Prostate gland (tissue), 2 donors: ENCODE results near the gene RBBP7.

Source experiments
- CTCF ChIP-seq, 4 experiments: fragments of 200-600 bp in 2 of 4; fragments of 450-650 bp in 2 of 4; sonication (generic) in 2 of 4; IDR thresholded peaks; 1 replicate in 3 of 4; 2 replicates in 1 of 4; pipeline ENCODE4 v1.5.1; 2016 to 2019; ENCODE audit warnings: antibody characterized with exemption in 4 of 4, mild to moderate bottlenecking in 2 of 4, moderate library complexity in 2 of 4
- POLR2A ChIP-seq: fragments of 450-650 bp; IDR thresholded peaks from one replicate; pipeline ENCODE4 v1.6.1; 2016; ENCODE audit warnings: antibody characterized with exemption, mild to moderate bottlenecking
- POLR2AphosphoS5 ChIP-seq: sonication (generic); formaldehyde crosslinking; IDR thresholded peaks from one replicate; pipeline ENCODE4 v1.6.1; 2017; ENCODE audit warnings: antibody characterized with exemption

- no peak for TF ChIP-seq CTCF (IDR thresholded peaks at IDR 0.05)
- no peak for TF ChIP-seq POLR2A
- TF ChIP-seq POLR2AphosphoS5: no peak
Measured at GRCh38 chrX:16796298-16796697, 73.9 kb downstream of the RBBP7 start.
